Measurements from ENCODE around the gene RPS6KB1. TPM values are rescaled to one million over a fixed set of nuclear protein-coding genes. Genes with fewer than 3 reads are reported as not detected.
"Not testable (repeated sequence)": the region's sequence is repeated elsewhere in the genome, so short reads cannot be mapped to it uniquely, and the experiment has no call there.

RPS6KB1 gene
- total RNA-seq, 1 experiment from 2014 or later, result 32.3 TPM

GRCh38 chr17:59888145-59888750 is 4.7 kb upstream of the RPS6KB1 start:
- Histone ChIP-seq H3K27ac (no peak overlapping the region), H3K4me1 (replicated peaks) (no peaks in the 10 kb centered on the region), H3K27me3 (replicated peaks) (no peaks in the 10 kb centered on the region), H3K4me3 (no peak overlapping the region), H3K9me3 (replicated peaks) (no peaks in the 10 kb centered on the region), H3K36me3 (peaks cover 42% of the 10 kb centered on the region)
- no peak for DNase-seq (ENCODE audit: low read depth in 1 of 2, low spot score in 2 of 2)

DNA sequence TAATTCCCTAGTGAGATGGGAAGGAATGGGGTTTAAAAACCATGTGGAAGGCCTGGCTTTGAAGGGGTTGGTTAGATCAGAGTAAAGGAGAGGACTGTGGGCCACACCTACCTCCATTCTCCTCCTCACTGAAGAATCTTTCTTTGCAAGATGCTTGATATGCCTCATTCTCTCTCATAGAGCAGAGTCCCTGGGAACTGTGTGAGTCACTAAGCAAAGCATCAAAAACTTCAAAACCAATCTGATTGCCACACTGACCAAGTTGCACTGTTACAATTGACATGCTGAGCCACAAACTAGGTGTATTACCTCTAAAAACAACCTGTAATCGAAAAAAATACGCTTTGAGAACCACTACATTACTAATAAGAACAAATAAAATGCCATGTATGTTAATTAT is 2.2 kb upstream of the RPS6KB1 start:
- no peak overlapping the region for H3K4me3 ChIP-seq
- no peak overlapping the region for H3K27ac ChIP-seq
- H3K4me1 ChIP-seq (replicated peaks), result peaks cover 6% of the 10 kb centered on the region
- H3K36me3 ChIP-seq, result peaks cover 25% of the 10 kb centered on the region
- DNase-seq (ENCODE audit: low read depth in 1 of 2, low spot score in 2 of 2), result no peak
- H3K27me3 ChIP-seq (replicated peaks), result no peaks in the 10 kb centered on the region
- no peaks in the 10 kb centered on the region for H3K9me3 ChIP-seq (replicated peaks)

- no peaks in the 10 kb centered on the region for H3K27me3 ChIP-seq (replicated peaks)
- peaks cover 10% of the 10 kb centered on the region for H3K4me1 ChIP-seq (replicated peaks)
- DNase-seq (ENCODE audit: low read depth in 1 of 2, low spot score in 2 of 2), result peak in 1 of 2 experiments; percentile 98
- no peaks in the 10 kb centered on the region for H3K9me3 ChIP-seq (replicated peaks)
- H3K27ac ChIP-seq, result no peak overlapping the region
- peak overlapping the region; percentile 65 for H3K4me3 ChIP-seq
- peaks cover 19% of the 10 kb centered on the region for H3K36me3 ChIP-seq
Measured at GRCh38 chr17:59892251-59892923, 534 bp upstream of the RPS6KB1 start.

GRCh38 chr17:59893676-59894100 is 767 bp downstream of the RPS6KB1 start:
- Histone ChIP-seq H3K4me1 (replicated peaks) (peaks cover 10% of the 10 kb centered on the region), H3K9me3 (replicated peaks) (no peaks in the 10 kb centered on the region), H3K27me3 (replicated peaks) (no peaks in the 10 kb centered on the region), H3K4me3 (peak overlapping the region; percentile 65), H3K36me3 (peaks cover 15% of the 10 kb centered on the region), H3K27ac (no peak overlapping the region)
- DNase-seq (ENCODE audit: low read depth in 1 of 2, low spot score in 2 of 2), result peak in 1 of 2 experiments; percentile 57

DNA sequence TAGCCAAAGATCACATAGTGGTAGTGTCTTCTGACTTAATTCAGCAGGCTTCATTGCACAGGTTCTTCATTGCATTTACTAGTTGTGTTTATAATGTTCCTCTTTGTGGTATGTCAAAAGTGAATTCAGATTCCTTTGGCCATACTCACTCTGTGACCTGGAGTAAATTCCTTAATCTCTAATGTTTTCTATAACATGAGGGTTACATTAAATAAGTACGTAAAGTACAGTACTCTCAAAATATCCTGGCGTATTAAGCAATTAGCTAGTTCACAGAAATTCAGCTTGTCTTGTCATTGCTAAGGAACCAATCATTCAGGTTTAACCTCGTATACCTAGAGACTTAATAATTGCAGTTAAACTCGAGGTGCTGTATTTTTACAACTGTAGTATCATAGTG is 4.2 kb downstream of the RPS6KB1 start:
- H3K4me3 ChIP-seq, result no peak overlapping the region
- H3K36me3 ChIP-seq, result peaks cover 8% of the 10 kb centered on the region; the same call in 1 of the 2 replicates
- DNase-seq (ENCODE audit: low read depth in 1 of 2, low spot score in 2 of 2), result no peak
- H3K27ac ChIP-seq, result no peak overlapping the region
- H3K27me3 ChIP-seq (replicated peaks), result no peaks in the 10 kb centered on the region
- H3K9me3 ChIP-seq (replicated peaks), result no peaks in the 10 kb centered on the region
- peaks cover 10% of the 10 kb centered on the region for H3K4me1 ChIP-seq (replicated peaks)

DNA sequence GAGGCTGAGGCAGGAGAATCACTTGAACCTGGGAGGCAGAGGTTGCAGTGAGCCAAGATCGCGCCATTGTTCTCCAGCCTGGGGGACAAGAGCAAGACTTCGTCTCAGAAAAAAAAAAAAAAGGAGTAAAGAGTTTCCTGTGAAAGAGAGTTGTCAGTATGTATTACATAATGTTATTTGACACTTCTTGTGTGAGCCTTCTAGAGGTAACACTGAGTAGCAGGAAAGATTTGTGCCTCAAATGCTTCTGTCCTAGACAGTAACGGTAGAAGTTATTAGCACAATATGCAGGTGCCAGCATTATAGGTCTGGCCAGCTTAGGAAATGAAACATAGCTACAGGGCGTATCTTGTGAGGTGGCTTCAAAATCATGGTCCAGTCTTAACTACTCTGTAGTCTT is 6.2 kb downstream of the RPS6KB1 start:
- Histone ChIP-seq H3K27me3 (replicated peaks) (no peaks in the 10 kb centered on the region), H3K4me3 (no peak overlapping the region), H3K9me3 (replicated peaks) (no peaks in the 10 kb centered on the region), H3K4me1 (replicated peaks) (peaks cover 8% of the 10 kb centered on the region), H3K27ac (no peak overlapping the region), H3K36me3 (peaks cover 11% of the 10 kb centered on the region; the same call in 1 of the 2 replicates)
- DNase-seq (ENCODE audit: low read depth in 1 of 2, low spot score in 2 of 2), result no peak

DNA sequence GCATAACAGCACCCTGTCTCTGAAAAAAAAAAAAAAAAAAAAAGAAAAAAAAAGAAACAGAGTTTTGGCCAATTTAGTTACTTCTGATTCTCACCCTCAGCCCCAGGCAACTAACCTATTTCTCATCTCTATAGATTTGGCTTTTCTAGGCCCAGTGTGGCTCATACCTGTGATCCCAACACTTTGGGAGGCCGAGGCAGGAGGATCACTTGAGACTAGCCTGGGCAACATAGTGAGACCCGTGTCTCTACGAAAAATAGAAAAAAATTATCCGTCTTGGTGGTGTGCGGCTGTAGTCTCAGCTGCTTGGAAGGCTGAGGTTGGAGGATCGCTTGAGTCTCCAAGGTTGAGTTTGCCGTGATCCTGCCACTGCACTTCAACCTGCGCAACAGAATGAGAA is 8.7 kb downstream of the RPS6KB1 start:
- H3K27me3 ChIP-seq (replicated peaks), result no peaks in the 10 kb centered on the region

DNA sequence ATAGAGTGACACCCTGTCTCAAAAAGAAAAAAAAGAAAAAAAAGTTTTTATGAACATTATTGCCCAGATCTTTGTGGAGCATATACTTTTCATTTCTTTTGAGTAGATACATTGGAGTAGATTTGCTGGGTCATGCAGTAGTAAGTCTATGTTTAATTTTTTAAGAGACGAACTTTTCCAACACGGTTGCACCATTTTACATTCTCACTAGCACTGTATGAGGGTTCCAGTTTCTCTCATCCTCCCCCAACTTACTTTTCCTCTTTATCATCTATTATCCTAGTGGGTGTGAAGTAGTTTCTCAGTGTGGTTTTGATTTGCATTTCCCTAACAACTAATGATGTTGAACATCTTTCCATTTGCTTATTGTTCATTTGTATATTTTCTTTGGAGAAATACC is 10.5 kb downstream of the RPS6KB1 start:
- Histone ChIP-seq H3K27ac (no peak overlapping the region), H3K4me3 (no peak overlapping the region), H3K36me3 (peaks cover 17% of the 10 kb centered on the region; the same call in 1 of the 2 replicates), H3K9me3 (replicated peaks) (no peaks in the 10 kb centered on the region), H3K27me3 (replicated peaks) (no peaks in the 10 kb centered on the region), H3K4me1 (replicated peaks) (no peaks in the 10 kb centered on the region; the same call in 1 of the 2 replicates)
- DNase-seq (ENCODE audit: low read depth in 1 of 2, low spot score in 2 of 2), result no peak

More for the DNA sequence above, 8.7 kb downstream of the RPS6KB1 start:
- Histone ChIP-seq H3K4me1 (replicated peaks) (peaks cover 4% of the 10 kb centered on the region; the same call in 1 of the 2 replicates), H3K9me3 (replicated peaks) (no peaks in the 10 kb centered on the region), H3K36me3 (peaks cover 8% of the 10 kb centered on the region; the same call in 1 of the 2 replicates), H3K4me3 (no peak overlapping the region), H3K27ac (no peak overlapping the region)
- no peak for DNase-seq (ENCODE audit: low read depth in 1 of 2, low spot score in 2 of 2)

- no peak for DNase-seq (ENCODE audit: low read depth in 1 of 2, low spot score in 2 of 2)
- H3K27me3 ChIP-seq (replicated peaks), result no peaks in the 10 kb centered on the region
- H3K9me3 ChIP-seq (replicated peaks), result no peaks in the 10 kb centered on the region; the same call in 1 of the 2 replicates
- H3K4me1 ChIP-seq (replicated peaks), result no peaks in the 10 kb centered on the region; the same call in 1 of the 2 replicates
- no peak overlapping the region for H3K27ac ChIP-seq
- peaks cover 29% of the 10 kb centered on the region for H3K36me3 ChIP-seq
- no peak overlapping the region for H3K4me3 ChIP-seq
Measured at GRCh38 chr17:59907467-59907866, 14.5 kb downstream of the RPS6KB1 start.

DNA sequence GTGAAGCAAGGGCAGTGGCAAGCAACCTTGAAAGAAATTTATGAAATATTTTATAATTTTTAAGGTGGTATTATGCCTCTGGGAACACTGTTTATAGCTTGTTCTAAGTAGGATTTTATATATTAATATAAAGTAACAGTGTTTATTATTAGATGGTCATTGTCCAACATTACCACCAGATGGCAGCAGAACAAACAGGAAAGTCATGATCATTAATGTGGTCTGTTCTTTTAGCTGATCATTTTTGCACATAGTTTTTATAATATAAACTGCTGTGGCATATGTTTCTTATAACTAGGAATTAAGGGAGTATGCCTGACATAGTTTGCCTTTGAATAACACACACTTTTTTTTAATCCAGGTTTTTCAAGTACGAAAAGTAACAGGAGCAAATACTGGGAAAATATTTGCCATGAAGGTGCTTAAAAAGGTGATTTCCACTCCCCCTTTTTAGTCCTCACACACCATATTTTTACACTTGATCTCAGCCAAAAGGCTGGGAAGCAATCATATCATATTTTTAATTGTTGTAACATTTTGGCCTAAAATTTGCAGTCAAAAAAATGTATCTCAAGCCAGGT is 21.4 kb downstream of the RPS6KB1 start:
- no peak overlapping the region for H3K4me3 ChIP-seq
- peak in 1 of 2 experiments; percentile 27 for DNase-seq (ENCODE audit: low read depth in 1 of 2, low spot score in 2 of 2)
- no peaks in the 10 kb centered on the region for H3K27me3 ChIP-seq (replicated peaks)
- H3K27ac ChIP-seq, result no peak overlapping the region
- H3K9me3 ChIP-seq (replicated peaks), result no peaks in the 10 kb centered on the region; the same call in 1 of the 2 replicates
- no peaks in the 10 kb centered on the region for H3K4me1 ChIP-seq (replicated peaks)
- H3K36me3 ChIP-seq, result peaks cover 64% of the 10 kb centered on the region

DNA sequence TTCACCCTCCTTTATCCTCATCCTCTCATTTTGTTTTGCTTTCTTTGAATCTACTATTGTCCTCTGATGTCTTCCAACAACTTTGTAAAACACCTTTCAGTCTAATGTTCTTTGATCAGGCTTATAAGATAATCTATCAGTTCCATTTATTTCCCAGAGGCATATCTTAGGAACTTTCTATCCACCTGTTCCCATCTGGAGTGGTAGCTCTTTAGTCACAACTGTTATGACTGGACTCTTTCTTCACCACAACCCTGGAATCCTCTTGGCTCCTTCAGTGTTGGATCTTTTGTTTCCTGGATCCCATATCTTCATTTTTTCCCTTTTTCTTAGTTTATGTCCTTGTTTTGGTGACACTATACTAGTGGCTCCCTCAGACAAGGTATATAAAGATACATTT is 23.5 kb downstream of the RPS6KB1 start:
- no peak overlapping the region for H3K4me3 ChIP-seq
- H3K27ac ChIP-seq, result no peak overlapping the region
- peaks cover 80% of the 10 kb centered on the region for H3K36me3 ChIP-seq
- no peaks in the 10 kb centered on the region for H3K4me1 ChIP-seq (replicated peaks)
- DNase-seq (ENCODE audit: low read depth in 1 of 2, low spot score in 2 of 2), result no peak
- H3K27me3 ChIP-seq (replicated peaks), result no peaks in the 10 kb centered on the region
- H3K9me3 ChIP-seq (replicated peaks), result no peaks in the 10 kb centered on the region; the same call in 1 of the 2 replicates

- DNase-seq (ENCODE audit: low read depth in 1 of 2, low spot score in 2 of 2); H3K27me3 ChIP-seq (replicated peaks); H3K4me3 ChIP-seq; H3K9me3 ChIP-seq (replicated peaks); H3K27ac ChIP-seq; H3K4me1 ChIP-seq (replicated peaks): not testable (repeated sequence)
- peaks cover 62% of the 10 kb centered on the region for H3K36me3 ChIP-seq
Measured at GRCh38 chr17:59920637-59921036, 27.7 kb downstream of the RPS6KB1 start.

DNA sequence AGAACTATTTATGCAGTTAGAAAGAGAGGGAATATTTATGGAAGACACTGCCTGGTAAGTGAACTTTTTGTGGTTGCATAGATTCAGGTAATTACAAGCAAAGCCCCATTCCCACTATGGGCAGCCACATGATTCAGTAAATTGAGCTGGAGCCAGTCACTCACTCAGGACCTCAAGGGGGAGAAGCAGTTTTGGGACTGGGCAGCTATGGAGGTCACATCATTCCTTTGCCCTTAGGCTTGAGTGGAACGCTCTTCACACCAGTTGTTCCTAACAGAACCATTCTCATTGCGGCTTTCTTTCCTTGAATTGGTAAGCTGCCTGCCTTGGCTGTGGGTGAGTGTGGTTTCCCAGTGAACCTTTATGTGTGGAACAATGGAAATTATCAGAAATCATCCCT is 37.2 kb downstream of the RPS6KB1 start:
- H3K4me3 ChIP-seq; H3K27me3 ChIP-seq (replicated peaks); H3K4me1 ChIP-seq (replicated peaks); DNase-seq (ENCODE audit: low read depth in 1 of 2, low spot score in 2 of 2); H3K27ac ChIP-seq; H3K9me3 ChIP-seq (replicated peaks): not testable (repeated sequence)
- peaks cover 68% of the 10 kb centered on the region for H3K36me3 ChIP-seq

DNA sequence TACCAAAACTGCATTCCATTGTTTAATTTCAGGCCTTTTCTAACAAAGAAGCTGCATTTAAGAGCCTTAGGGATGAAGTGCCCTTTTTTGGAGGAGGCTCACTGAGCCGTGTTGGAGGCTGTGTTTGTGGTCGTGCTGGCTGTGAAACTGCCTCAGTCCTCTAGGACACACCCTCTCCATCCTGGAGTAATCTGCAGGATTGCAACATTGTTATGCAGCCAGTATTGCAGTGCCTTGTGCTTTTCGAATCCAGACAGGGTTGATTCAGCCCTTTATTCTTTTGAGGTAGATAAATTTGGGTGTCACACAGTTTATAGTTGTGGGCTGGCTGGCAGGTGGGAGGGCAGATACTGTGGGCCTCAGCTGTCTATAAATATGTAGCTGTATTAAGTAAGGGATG is 37.8 kb downstream of the RPS6KB1 start:
- not testable (repeated sequence) for H3K9me3 ChIP-seq (replicated peaks); H3K27me3 ChIP-seq (replicated peaks); H3K4me3 ChIP-seq; H3K27ac ChIP-seq; H3K4me1 ChIP-seq (replicated peaks); DNase-seq (ENCODE audit: low read depth in 1 of 2, low spot score in 2 of 2)
- peaks cover 69% of the 10 kb centered on the region for H3K36me3 ChIP-seq

All from SJSA1 (cell line).